Stimulated activated CD4-positive, alpha-beta T cell treated with anti-CD3 and anti-CD28 coated beads, Interleukin-2, amount 100 ng/mL, for 48 hours (primary cell): Measurements from ENCODE around the gene N4BP2L2.

Experiments
- DNase-seq, 2 donors: peaks; one replicate each; pipeline ENCODE4 v3.0.0-alpha.2; 2020

N4BP2L2 gene

DNA sequence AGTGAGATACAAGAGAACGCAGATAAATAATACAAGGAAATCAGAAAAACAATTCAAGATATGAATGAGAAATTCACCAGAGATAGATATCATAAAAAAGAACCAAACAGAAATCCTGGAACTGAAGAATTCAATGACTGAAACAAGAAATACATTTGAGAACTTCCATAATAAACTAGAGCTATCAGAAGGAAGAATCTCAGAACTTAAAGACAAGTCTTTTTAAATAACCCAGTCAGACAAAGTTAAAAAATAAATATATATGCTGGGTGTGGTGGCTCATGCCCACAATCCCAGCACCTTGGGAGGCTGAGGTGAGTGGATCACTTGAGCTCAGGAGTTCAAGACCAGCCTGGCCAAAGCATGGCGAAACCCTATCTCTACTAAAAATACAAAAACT is 82.0 kb downstream of the N4BP2L2 start:
- no peak for DNase-seq

- no peak for DNase-seq
These were observed 83.0 kb downstream of the N4BP2L2 start for GRCh38 chr13:32455594-32455903.

DNA sequence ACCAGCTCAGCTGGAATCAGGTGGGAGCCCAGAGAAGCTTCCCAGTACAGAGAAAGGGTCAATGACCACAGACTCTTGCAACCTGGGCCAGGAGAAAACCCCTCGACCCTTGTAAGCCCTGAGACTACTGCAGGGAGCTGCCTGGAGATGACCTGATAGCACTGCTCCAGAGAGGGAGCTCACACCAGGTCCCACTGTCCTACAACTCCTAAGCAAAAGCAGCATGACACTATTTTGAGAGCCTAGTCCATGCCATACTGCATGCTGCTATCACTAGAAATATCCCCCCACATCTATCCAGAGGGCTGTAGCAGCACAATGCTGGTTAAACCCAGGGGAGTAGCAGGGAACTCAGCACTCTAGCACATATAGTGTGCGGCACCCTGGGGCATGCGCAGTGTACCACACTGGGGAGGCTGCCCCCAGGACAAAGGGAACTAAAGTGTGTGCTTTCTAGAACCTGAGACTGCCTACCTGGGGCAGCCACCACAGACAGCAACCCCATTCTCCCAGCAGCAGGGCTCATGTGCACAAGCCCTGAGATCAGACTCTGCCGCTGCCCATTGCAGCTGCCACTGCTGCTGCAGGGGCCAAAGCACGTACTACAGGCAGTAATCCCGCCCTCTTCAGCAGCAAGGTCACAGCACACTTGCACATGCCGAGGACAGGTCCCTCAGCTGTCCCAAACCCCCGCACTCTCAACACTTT is 83.6 kb downstream of the N4BP2L2 start:
- DNase-seq = no peak

DNA sequence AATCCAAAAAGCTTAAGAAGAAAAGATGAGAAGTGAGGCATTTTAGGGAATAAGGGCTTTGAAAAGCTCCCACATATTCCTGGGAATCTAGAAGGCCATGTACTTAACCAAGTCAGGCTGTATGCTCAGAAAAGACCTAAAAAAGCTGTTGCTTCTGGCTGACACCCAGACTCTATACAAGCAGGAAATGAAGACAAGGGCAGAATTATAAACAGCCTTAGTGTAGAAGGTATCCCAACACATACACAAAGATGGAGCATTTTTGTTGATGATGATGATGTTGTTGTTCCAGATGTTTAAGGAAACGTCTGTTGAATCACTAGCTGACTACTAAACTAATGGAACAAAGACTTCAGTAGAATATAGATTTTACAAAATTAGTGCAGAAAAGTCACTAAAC is 84.6 kb downstream of the N4BP2L2 start:
- DNase-seq = no peak

DNA sequence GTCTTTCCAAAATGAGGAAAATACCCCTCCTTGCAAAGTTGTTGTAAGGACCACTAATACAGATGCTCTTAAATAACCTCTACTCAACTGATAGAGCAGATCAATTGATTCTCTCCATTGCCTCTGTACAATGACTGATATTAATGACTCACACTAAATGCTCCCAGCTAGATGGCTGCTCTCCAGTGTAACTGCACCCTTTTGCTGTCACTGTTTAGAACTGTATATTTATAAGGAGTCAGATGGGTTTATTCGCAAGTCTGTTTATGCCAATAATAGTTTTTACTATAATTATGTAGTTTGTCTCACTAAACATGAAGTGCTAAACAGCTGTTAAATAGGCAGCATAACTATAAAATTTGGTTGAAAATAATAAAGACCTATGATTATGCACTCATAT is 89.6 kb downstream of the N4BP2L2 start:
- DNase-seq = no peak

- no peak for DNase-seq
These were observed 90.5 kb downstream of the N4BP2L2 start for GRCh38 chr13:32447894-32448623.

GRCh38 chr13:32446773-32447465 is 91.7 kb downstream of the N4BP2L2 start:
- DNase-seq = no peak

DNA sequence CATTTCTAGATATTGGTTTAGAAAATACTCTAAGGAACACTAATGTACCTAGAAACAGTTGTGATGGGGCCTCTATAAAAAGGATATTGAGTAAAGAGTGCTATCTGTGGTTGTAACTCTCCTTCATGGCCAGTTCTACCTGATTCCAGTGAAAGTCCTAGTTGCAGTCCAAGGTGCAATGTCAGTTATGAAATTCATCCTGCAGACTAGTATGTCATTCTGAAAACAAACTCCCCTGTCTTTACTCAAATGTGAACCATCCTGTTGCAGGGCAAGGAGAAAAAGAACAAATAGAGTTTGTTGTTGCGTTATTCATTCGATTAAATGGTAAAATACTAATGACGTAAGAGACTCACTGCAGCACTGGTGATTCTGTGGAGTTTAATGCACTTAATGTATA is 92.4 kb downstream of the N4BP2L2 start:
- DNase-seq = no peak

DNA sequence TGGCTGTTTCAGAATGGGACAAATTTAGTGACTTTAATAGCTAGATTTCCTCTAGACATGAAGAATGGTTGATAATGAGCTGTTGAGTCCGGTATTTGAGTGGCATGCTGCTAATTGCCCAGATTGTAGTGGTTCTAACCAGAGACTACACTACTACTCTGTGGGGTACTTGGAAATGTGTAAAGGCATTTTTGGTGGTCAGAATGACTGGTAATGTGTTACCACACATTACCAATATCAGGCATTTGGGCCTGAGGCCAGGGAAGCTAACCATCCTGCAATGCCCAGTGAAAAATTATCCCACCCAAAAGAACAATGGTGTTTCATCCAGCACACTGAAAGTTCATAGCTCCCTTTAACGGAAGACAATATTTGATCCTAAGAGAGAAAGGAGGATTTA is 93.1 kb downstream of the N4BP2L2 start:
- DNase-seq = no peak

- DNase-seq = no peak
These were observed 95.5 kb downstream of the N4BP2L2 start for GRCh38 chr13:32443111-32443510.

GRCh38 chr13:32438871-32439270 is 99.7 kb downstream of the N4BP2L2 start:
- DNase-seq = no peak

DNA sequence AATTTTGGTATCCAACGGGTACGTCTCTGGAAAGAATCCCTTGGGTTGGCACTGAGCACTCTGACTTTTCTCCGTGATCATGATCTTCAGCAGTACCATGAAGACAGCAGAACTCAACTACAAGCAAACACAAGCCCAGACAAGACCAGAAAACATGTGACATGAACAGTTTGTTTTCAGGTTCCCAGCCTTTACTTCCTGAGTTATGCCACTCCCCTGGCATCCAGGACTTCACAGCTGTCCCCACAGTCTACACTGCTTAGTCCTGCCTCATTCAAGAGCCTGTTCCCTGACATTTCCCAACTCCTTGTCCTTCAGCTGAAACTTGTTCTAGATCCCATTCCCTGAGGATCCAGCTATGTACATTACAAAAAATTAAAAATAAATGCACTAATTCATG is 105.7 kb downstream of the N4BP2L2 start:
- no peak for DNase-seq

GRCh38 chr13:32431361-32431760 is 107.2 kb downstream of the N4BP2L2 start:
- DNase-seq = no peak

DNA sequence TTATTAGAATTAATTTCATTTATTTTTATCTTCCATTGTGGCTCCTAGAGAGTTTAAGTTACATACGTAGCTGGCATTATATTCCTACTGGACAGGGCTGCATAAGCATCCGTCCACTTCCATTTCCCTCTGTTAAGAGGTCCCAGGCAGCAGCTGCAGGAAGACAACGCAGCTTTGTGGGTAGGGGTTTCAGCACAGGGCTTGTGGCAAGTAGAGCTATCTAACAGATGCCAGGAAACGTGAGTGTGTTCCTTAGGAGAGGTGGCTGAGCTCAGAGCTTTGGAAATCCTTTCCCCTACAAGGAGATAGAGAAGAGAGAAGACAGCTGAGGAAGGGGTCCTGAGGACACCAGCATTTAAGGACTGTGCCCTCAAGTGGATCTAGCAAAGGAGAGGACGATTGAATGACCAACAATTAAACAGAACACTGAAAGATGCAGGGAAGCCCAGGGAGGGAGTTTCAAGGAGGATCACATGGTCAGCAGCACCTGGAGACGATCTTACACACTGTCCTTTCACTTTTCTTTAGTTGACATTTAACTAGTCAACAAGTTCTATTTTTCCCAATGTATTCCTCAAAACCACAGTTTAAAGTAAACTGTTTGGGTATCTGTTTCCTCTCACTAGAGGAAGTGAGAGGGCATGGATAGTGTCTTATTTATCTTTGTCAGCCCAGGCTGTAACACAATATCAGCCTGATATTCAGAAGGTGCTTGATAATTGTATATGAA is 108.4 kb downstream of the N4BP2L2 start:
- DNase-seq = no peak

DNA sequence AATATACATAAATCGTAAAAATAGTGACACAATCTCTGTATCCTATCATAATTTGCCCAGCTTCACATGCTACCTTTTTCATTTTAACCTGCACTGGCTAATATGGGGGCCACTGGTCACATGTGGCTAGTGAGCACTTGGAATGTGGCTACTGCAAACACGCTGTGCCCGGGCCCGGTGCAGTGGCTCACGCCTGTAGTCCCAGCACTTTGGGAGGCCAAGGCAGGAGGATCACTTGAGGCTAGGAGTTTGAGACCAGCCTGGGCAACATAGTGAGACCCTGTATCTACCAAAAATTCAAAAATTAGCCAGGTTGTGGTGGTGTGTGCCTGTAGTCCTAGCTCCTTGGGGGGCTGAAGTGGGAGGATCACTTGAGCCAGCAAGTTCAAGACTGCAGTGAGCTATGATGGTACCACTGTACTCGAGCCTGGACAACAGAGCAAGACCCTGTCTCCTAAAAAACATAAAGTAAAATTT is 109.1 kb downstream of the N4BP2L2 start:
- DNase-seq = no peak

- DNase-seq = no peak
These were observed 109.8 kb downstream of the N4BP2L2 start for GRCh38 chr13:32428581-32429432.

DNA sequence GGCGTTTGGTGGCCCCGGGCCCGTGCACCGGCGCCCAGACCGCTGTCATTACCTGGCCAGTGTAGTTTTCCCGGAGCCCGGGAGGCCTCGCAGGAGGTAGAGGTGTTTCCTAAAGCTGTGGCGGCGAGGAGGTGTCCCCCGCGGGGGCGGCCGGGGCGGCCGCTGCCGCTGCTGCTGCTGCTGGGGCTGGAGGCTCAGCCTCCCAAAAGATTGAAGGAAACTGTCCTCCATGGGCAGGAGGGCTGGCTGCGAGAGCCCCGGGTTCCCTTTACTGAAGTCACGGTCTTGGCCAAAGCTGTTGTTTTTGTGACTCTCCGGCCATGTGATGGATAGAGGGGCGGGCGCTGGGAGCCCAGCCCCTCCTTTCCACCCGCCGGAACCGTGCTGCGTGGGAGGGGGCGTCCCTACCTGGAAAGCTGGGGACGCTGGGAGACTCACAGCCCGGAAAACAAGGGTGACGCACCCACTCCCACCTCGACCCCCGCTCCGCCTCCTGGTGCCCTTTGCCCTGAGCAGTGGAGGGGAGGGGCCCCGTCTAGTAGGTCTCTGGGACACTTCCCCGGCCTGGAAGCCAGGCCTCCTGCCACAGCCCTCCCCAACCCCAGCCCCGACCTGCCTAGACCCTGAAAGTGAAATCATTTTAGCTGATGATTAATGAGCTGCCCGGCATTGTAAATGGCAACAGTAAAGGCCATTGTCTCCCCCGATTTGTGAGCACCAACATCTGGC is 110.6 kb downstream of the N4BP2L2 start, which contains the start of gene N4BP2L1:
Gene N4BP2L1 (minus strand): TSS at position 279 of the 729 bp plus-strand sequence. CDS start 48 bp downstream, at position 231.
- DNase-seq = peak; percentile 74 to 75

GRCh38 chr13:32426990-32427851 is 111.4 kb downstream of the N4BP2L2 start:
- DNase-seq = peak; percentile 36 to 41

- peak in 1 of 2 donors; percentile 25 for DNase-seq
These were observed 112.2 kb downstream of the N4BP2L2 start for GRCh38 chr13:32426191-32426989.

- DNase-seq = no peak
These were observed 113.4 kb downstream of the N4BP2L2 start for GRCh38 chr13:32425158-32425557.
